Measurements from ENCODE around the gene RBM20.

The RBM20 gene

GRCh38 chr10:110775406-110775805, 131.3 kb downstream of the RBM20 start:
- WGBS (ENCODE audit: extremely low coverage, insufficient coverage, low lambda C conversion rate): no CpG with 5 or more reads among the region's 4 CpGs
- no peaks in the 10 kb centered on the region for H3K79me2 ChIP-seq (ENCODE audit: control insufficient read depth, insufficient read depth, low read length)
- H3K36me3 ChIP-seq (ENCODE audit: control insufficient read depth, insufficient read depth, low read length): no peaks in the 10 kb centered on the region
- DNase-seq: peak; percentile 63
- H3K79me1 ChIP-seq (ENCODE audit: low read length): no peaks in the 10 kb centered on the region
- no peak overlapping the region for H3K56ac ChIP-seq (ENCODE audit: low read length)
- H3K9ac ChIP-seq (ENCODE audit: low read length): no peak overlapping the region
- H3K27me3 ChIP-seq (ENCODE audit: insufficient read depth, low read length, poor library complexity): no peaks in the 10 kb centered on the region
- H3K4me2 ChIP-seq (ENCODE audit: low read length): no peak overlapping the region
- H3K18ac ChIP-seq (ENCODE audit: low read length): no peak overlapping the region
- H2BK120ac ChIP-seq (ENCODE audit: low read depth, low read length): no peak overlapping the region
- no peak overlapping the region for H2AK5ac ChIP-seq (ENCODE audit: low read length)
- no peak overlapping the region for H3K27ac ChIP-seq (ENCODE audit: low read depth, low read length)
- no peak overlapping the region for H4K8ac ChIP-seq (ENCODE audit: low read depth, low read length)
- H2BK5ac ChIP-seq (ENCODE audit: low read length): no peak overlapping the region
- H3K4me3 ChIP-seq (ENCODE audit: low read length): no peak overlapping the region
- no peaks in the 10 kb centered on the region for H3K4me1 ChIP-seq (ENCODE audit: control insufficient read depth, low read depth, low read length)
- no peak overlapping the region for H3K4ac ChIP-seq (ENCODE audit: low read depth, low read length)
- H4K5ac ChIP-seq (ENCODE audit: low read length): no peak overlapping the region
- no peak overlapping the region for H3K23ac ChIP-seq (ENCODE audit: low read length)
- no peak overlapping the region for H2BK15ac ChIP-seq (replicated peaks; ENCODE audit: low read depth)

DNA sequence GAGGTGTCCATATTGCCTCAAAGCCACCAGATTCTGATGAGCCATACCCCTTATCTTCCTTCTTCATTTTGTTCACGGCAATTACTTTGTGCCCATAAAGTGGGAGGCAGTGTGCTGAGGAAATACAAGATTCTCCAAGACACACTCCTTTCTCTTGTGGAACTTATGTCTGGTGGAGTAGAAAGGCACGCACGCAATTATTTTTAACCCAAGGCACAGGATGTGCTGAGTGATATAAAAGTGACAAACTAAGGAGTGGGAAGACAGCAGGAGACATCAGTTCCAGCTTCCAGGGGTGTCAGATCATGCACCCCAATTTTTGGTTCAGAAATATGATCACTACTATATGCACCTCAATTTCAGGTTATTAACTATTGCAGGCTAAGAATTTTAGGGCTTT, 132.9 kb downstream of the RBM20 start:
- no peak overlapping the region for H3K18ac ChIP-seq (ENCODE audit: low read length)
- H3K23ac ChIP-seq (ENCODE audit: low read length): no peak overlapping the region
- no peak for DNase-seq
- H3K9ac ChIP-seq (ENCODE audit: low read length): no peak overlapping the region
- H3K79me1 ChIP-seq (ENCODE audit: low read length): no peaks in the 10 kb centered on the region
- H4K5ac ChIP-seq (ENCODE audit: low read length): no peak overlapping the region
- H2BK5ac ChIP-seq (ENCODE audit: low read length): no peak overlapping the region
- no peaks in the 10 kb centered on the region for H3K27me3 ChIP-seq (ENCODE audit: insufficient read depth, low read length, poor library complexity)
- WGBS (ENCODE audit: extremely low coverage, insufficient coverage, low lambda C conversion rate): no CpG with 5 or more reads among the region's 3 CpGs
- H2AK5ac ChIP-seq (ENCODE audit: low read length): no peak overlapping the region
- H4K8ac ChIP-seq (ENCODE audit: low read depth, low read length): no peak overlapping the region
- no peak overlapping the region for H2BK120ac ChIP-seq (ENCODE audit: low read depth, low read length)
- H3K4me3 ChIP-seq (ENCODE audit: low read length): no peak overlapping the region
- H3K79me2 ChIP-seq (ENCODE audit: control insufficient read depth, insufficient read depth, low read length): no peaks in the 10 kb centered on the region
- no peaks in the 10 kb centered on the region for H3K4me1 ChIP-seq (ENCODE audit: control insufficient read depth, low read depth, low read length)
- H3K36me3 ChIP-seq (ENCODE audit: control insufficient read depth, insufficient read depth, low read length): no peaks in the 10 kb centered on the region
- H3K4ac ChIP-seq (ENCODE audit: low read depth, low read length): no peak overlapping the region
- no peak overlapping the region for H3K4me2 ChIP-seq (ENCODE audit: low read length)
- no peak overlapping the region for H3K27ac ChIP-seq (ENCODE audit: low read depth, low read length)
- no peak overlapping the region for H3K56ac ChIP-seq (ENCODE audit: low read length)
- H2BK15ac ChIP-seq (replicated peaks; ENCODE audit: low read depth): no peak overlapping the region

- H3K4me1 ChIP-seq (ENCODE audit: control insufficient read depth, low read depth, low read length): no peaks in the 10 kb centered on the region
- no peaks in the 10 kb centered on the region for H3K79me1 ChIP-seq (ENCODE audit: low read length)
- no peak overlapping the region for H4K8ac ChIP-seq (ENCODE audit: low read depth, low read length)
- H2BK5ac ChIP-seq (ENCODE audit: low read length): no peak overlapping the region
- no peak overlapping the region for H2BK15ac ChIP-seq (replicated peaks; ENCODE audit: low read depth)
- no peak overlapping the region for H2AK5ac ChIP-seq (ENCODE audit: low read length)
- H3K4ac ChIP-seq (ENCODE audit: low read depth, low read length): no peak overlapping the region
- no peak overlapping the region for H3K27ac ChIP-seq (ENCODE audit: low read depth, low read length)
- no peak overlapping the region for H3K4me3 ChIP-seq (ENCODE audit: low read length)
- no peak overlapping the region for H3K4me2 ChIP-seq (ENCODE audit: low read length)
- H3K27me3 ChIP-seq (ENCODE audit: insufficient read depth, low read length, poor library complexity): no peaks in the 10 kb centered on the region
- no CpG with 5 or more reads among the region's 4 CpGs for WGBS (ENCODE audit: extremely low coverage, insufficient coverage, low lambda C conversion rate)
- H3K36me3 ChIP-seq (ENCODE audit: control insufficient read depth, insufficient read depth, low read length): no peaks in the 10 kb centered on the region
- no peak overlapping the region for H3K18ac ChIP-seq (ENCODE audit: low read length)
- H3K9ac ChIP-seq (ENCODE audit: low read length): no peak overlapping the region
- H2BK120ac ChIP-seq (ENCODE audit: low read depth, low read length): no peak overlapping the region
- no peak overlapping the region for H3K56ac ChIP-seq (ENCODE audit: low read length)
- peak; percentile 74 for DNase-seq
- H4K5ac ChIP-seq (ENCODE audit: low read length): no peak overlapping the region
- H3K79me2 ChIP-seq (ENCODE audit: control insufficient read depth, insufficient read depth, low read length): no peaks in the 10 kb centered on the region
- H3K23ac ChIP-seq (ENCODE audit: low read length): no peak overlapping the region
Observed at GRCh38 chr10:110777661-110778060, 133.5 kb downstream of the RBM20 start.

DNA sequence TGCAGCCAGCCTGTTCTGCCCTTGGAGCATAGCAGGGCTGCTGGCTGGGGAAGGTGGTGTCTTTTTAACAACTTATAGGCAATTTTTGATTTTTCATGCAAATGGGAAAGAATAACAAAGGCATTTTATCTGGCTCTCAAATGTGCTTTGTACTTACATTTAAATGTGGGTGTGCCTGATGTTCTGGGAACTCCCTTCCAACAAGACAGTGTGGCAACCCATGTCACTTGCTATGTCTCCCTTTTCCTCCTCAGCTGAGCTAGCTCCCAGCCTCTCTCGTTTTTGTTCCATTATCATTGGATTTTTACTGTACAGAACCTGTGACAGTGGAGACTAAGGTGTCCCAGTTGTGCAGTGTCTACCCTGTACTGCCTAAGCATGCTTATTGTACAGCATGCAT, 134.1 kb downstream of the RBM20 start:
- no peaks in the 10 kb centered on the region for H3K4me1 ChIP-seq (ENCODE audit: control insufficient read depth, low read depth, low read length)
- H3K4ac ChIP-seq (ENCODE audit: low read depth, low read length): no peak overlapping the region
- no peak overlapping the region for H3K27ac ChIP-seq (ENCODE audit: low read depth, low read length)
- H3K9ac ChIP-seq (ENCODE audit: low read length): no peak overlapping the region
- no peak overlapping the region for H2BK5ac ChIP-seq (ENCODE audit: low read length)
- H3K79me1 ChIP-seq (ENCODE audit: low read length): no peaks in the 10 kb centered on the region
- no peak overlapping the region for H3K18ac ChIP-seq (ENCODE audit: low read length)
- no peak overlapping the region for H4K8ac ChIP-seq (ENCODE audit: low read depth, low read length)
- H4K5ac ChIP-seq (ENCODE audit: low read length): no peak overlapping the region
- no CpG with 5 or more reads among the region's 1 CpG for WGBS (ENCODE audit: extremely low coverage, insufficient coverage, low lambda C conversion rate)
- H3K27me3 ChIP-seq (ENCODE audit: insufficient read depth, low read length, poor library complexity): no peaks in the 10 kb centered on the region
- H3K79me2 ChIP-seq (ENCODE audit: control insufficient read depth, insufficient read depth, low read length): no peaks in the 10 kb centered on the region
- no peak for DNase-seq
- no peaks in the 10 kb centered on the region for H3K36me3 ChIP-seq (ENCODE audit: control insufficient read depth, insufficient read depth, low read length)
- H2AK5ac ChIP-seq (ENCODE audit: low read length): no peak overlapping the region
- H3K4me3 ChIP-seq (ENCODE audit: low read length): no peak overlapping the region
- no peak overlapping the region for H3K23ac ChIP-seq (ENCODE audit: low read length)
- no peak overlapping the region for H3K4me2 ChIP-seq (ENCODE audit: low read length)
- H2BK15ac ChIP-seq (replicated peaks; ENCODE audit: low read depth): no peak overlapping the region
- no peak overlapping the region for H2BK120ac ChIP-seq (ENCODE audit: low read depth, low read length)
- H3K56ac ChIP-seq (ENCODE audit: low read length): no peak overlapping the region

- no peak overlapping the region for H3K9ac ChIP-seq (ENCODE audit: low read length)
- H2BK120ac ChIP-seq (ENCODE audit: low read depth, low read length): no peak overlapping the region
- H3K79me1 ChIP-seq (ENCODE audit: low read length): no peaks in the 10 kb centered on the region
- H3K4me2 ChIP-seq (ENCODE audit: low read length): no peak overlapping the region
- H3K27ac ChIP-seq (ENCODE audit: low read depth, low read length): no peak overlapping the region
- H3K79me2 ChIP-seq (ENCODE audit: control insufficient read depth, insufficient read depth, low read length): no peaks in the 10 kb centered on the region
- no peak overlapping the region for H3K4ac ChIP-seq (ENCODE audit: low read depth, low read length)
- H3K23ac ChIP-seq (ENCODE audit: low read length): no peak overlapping the region
- H2BK15ac ChIP-seq (replicated peaks; ENCODE audit: low read depth): no peak overlapping the region
- no peak overlapping the region for H3K56ac ChIP-seq (ENCODE audit: low read length)
- WGBS (ENCODE audit: extremely low coverage, insufficient coverage, low lambda C conversion rate): no CpG with 5 or more reads among the region's 3 CpGs
- no peak overlapping the region for H4K5ac ChIP-seq (ENCODE audit: low read length)
- no peaks in the 10 kb centered on the region for H3K4me1 ChIP-seq (ENCODE audit: control insufficient read depth, low read depth, low read length)
- no peak overlapping the region for H4K8ac ChIP-seq (ENCODE audit: low read depth, low read length)
- no peak overlapping the region for H3K18ac ChIP-seq (ENCODE audit: low read length)
- H3K4me3 ChIP-seq (ENCODE audit: low read length): no peak overlapping the region
- no peaks in the 10 kb centered on the region for H3K36me3 ChIP-seq (ENCODE audit: control insufficient read depth, insufficient read depth, low read length)
- no peak overlapping the region for H2AK5ac ChIP-seq (ENCODE audit: low read length)
- H2BK5ac ChIP-seq (ENCODE audit: low read length): no peak overlapping the region
- no peak for DNase-seq
- H3K27me3 ChIP-seq (ENCODE audit: insufficient read depth, low read length, poor library complexity): no peaks in the 10 kb centered on the region
Observed at GRCh38 chr10:110779489-110779888, 135.4 kb downstream of the RBM20 start.

DNA sequence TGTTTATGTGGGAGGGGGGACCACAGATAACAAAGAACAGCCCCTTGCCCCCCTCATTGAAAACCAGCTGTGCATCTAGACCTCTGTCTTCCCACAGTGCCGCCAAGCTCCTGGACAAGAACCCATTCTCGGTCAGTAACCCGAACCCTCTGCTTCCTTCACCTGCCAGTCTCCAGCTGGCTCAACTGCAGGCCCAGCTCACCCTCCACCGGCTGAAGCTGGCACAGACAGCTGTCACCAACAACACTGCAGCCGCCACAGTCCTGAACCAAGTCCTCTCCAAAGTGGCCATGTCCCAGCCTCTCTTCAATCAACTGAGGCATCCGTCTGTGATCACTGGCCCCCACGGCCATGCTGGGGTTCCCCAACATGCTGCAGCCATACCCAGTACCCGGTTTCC, 136.6 kb downstream of the RBM20 start:
- Histone ChIP-seq H2AK5ac (ENCODE audit: low read length) (no peak overlapping the region), H3K9ac (ENCODE audit: low read length) (no peak overlapping the region), H2BK120ac (ENCODE audit: low read depth, low read length) (no peak overlapping the region), H3K4me3 (ENCODE audit: low read length) (no peak overlapping the region), H2BK15ac (replicated peaks; ENCODE audit: low read depth) (no peak overlapping the region), H3K79me2 (ENCODE audit: control insufficient read depth, insufficient read depth, low read length) (no peaks in the 10 kb centered on the region), H4K8ac (ENCODE audit: low read depth, low read length) (no peak overlapping the region), H2BK5ac (ENCODE audit: low read length) (no peak overlapping the region), H3K27me3 (ENCODE audit: insufficient read depth, low read length, poor library complexity) (no peaks in the 10 kb centered on the region), H3K56ac (ENCODE audit: low read length) (no peak overlapping the region), H3K4me1 (ENCODE audit: control insufficient read depth, low read depth, low read length) (no peaks in the 10 kb centered on the region), H3K4me2 (ENCODE audit: low read length) (no peak overlapping the region), H3K27ac (ENCODE audit: low read depth, low read length) (no peak overlapping the region), H3K79me1 (ENCODE audit: low read length) (no peaks in the 10 kb centered on the region), H3K4ac (ENCODE audit: low read depth, low read length) (no peak overlapping the region), H3K23ac (ENCODE audit: low read length) (no peak overlapping the region), H3K36me3 (ENCODE audit: control insufficient read depth, insufficient read depth, low read length) (no peaks in the 10 kb centered on the region), H4K5ac (ENCODE audit: low read length) (no peak overlapping the region), H3K18ac (ENCODE audit: low read length) (no peak overlapping the region)
- no CpG with 5 or more reads among the region's 8 CpGs for WGBS (ENCODE audit: extremely low coverage, insufficient coverage, low lambda C conversion rate)
- no peak for DNase-seq
